GM12891 (cell line): ENCODE measurements around the gene TFE3.

Experiments
- POLR2A ChIP-seq: IDR thresholded peaks from 2 replicates; pipeline ENCODE4 v1.6.1; 2011; ENCODE audit warnings: low read depth, low read length, control low read depth
- TAF1 ChIP-seq: IDR thresholded peaks from 2 replicates; pipeline ENCODE4 v1.6.1; 2011; ENCODE audit warnings: low read depth, low read length, control low read depth

DNA sequence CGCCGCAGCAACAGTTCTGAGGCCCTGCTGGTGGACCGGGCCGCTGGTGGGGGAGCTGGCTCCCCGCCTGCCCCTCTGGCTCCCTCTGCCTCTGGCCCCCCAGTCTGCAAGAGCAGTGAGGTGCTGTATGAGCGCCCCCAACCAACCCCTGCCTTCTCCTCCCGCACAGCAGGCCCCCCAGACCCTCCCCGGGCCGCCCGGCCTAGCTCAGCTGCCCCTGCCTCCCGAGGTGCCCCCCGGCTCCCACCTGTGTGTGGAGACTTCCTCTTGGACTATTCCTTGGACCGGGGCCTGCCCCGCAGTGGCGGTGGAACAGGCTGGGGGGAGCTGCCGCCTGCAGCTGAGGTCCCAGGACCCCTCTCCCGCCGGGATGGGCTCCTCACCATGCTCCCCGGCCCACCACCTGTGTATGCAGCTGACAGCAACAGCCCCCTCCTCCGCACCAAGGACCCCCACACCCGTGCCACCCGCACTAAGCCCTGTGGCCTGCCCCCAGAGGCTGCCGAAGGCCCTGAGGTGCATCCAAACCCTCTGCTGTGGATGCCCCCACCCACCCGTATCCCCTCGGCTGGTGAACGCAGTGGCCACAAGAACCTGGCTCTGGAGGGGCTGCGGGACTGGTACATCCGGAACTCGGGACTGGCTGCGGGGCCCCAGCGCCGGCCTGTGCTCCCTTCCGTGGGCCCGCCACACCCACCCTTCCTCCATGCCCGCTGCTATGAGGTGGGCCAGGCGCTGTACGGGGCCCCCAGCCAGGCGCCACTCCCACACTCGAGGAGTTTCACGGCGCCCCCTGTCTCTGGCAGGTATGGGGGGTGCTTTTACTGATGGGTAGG, 24.3 kb upstream of the TFE3 start:
- no peak for TF ChIP-seq POLR2A
- no peak for TF ChIP-seq TAF1
